HT1080 (cell line): ENCODE results near the gene KRTAP2-2. TPM values are rescaled to one million over a fixed set of nuclear protein-coding genes. Genes with fewer than 3 reads are reported as not detected.
"Not testable (repeated sequence)": the region's sequence is repeated elsewhere in the genome, so short reads cannot be mapped to it uniquely, and the experiment has no call there.

ENCODE experiments used
- DNase-seq: peaks from one replicate; pipeline ENCODE4 v3.0.0-alpha.2; 2015; ENCODE audit warnings: low read depth
- total RNA-seq: library from RNA; depleted of rRNA; stranded (reverse); fragments of >200 nt; shearing (Covaris generic); gene quantifications from 2 replicates; pipeline ENCODE4 v1.2.3, GENCODE V29; 2014

The KRTAP2-2 gene
- total RNA-seq, 1 experiment from 2014 or later: not detected

- DNase-seq: not testable (repeated sequence)
Measured at GRCh38 chr17:41065016-41065689, 10.1 kb upstream of the KRTAP2-2 start.

GRCh38 chr17:41064301-41064700 lies 9.3 kb upstream of the KRTAP2-2 start:
- no peak for DNase-seq

GRCh38 chr17:41063449-41063848 lies 8.4 kb upstream of the KRTAP2-2 start:
- no peak for DNase-seq

GRCh38 chr17:41061964-41062363 lies 6.9 kb upstream of the KRTAP2-2 start:
- peak; percentile 80 for DNase-seq

- DNase-seq: peak; percentile 86
Measured at GRCh38 chr17:41060052-41060604, 5.1 kb upstream of the KRTAP2-2 start, which contains the start of gene KRTAP2-3. TSS of gene KRTAP2-3 (minus strand) at chr17:41060114. CDS start at chr17:41060050, 64 bp downstream.

GRCh38 chr17:41059276-41060051 lies 4.4 kb upstream of the KRTAP2-2 start:
- DNase-seq: peak; percentile 86

- DNase-seq: no peak
Measured at GRCh38 chr17:41058741-41059140, 3.7 kb upstream of the KRTAP2-2 start.

- DNase-seq: no peak
Measured at GRCh38 chr17:41057547-41057946, 2.5 kb upstream of the KRTAP2-2 start.

- DNase-seq: not testable (repeated sequence)
Measured at GRCh38 chr17:41054556-41054955, 474 bp downstream of the KRTAP2-2 start.

GRCh38 chr17:41054025-41054424 lies 1.0 kb downstream of the KRTAP2-2 start:
- DNase-seq: no peak

GRCh38 chr17:41052566-41052965 lies 2.5 kb downstream of the KRTAP2-2 start:
- no peak for DNase-seq

GRCh38 chr17:41049110-41049509 lies 5.9 kb downstream of the KRTAP2-2 start:
- peak; percentile 68 for DNase-seq

- DNase-seq: peak; percentile 26
Measured at GRCh38 chr17:41048441-41048840, 6.6 kb downstream of the KRTAP2-2 start.

GRCh38 chr17:41046735-41047465 lies 8.1 kb downstream of the KRTAP2-2 start, which contains the start of gene KRTAP2-1:
TSS of gene KRTAP2-1 (minus strand) at chr17:41047316. CDS start at chr17:41047267, 49 bp downstream.
- DNase-seq: not testable (repeated sequence)

GRCh38 chr17:41042953-41043352 lies 12.1 kb downstream of the KRTAP2-2 start:
- DNase-seq: no peak

GRCh38 chr17:41040783-41041571 lies 14.1 kb downstream of the KRTAP2-2 start, which contains the start of gene KRTAP1-1:
TSS of gene KRTAP1-1 (minus strand) at chr17:41041450. CDS start at chr17:41041397, 53 bp downstream.
- DNase-seq: not testable (repeated sequence)

- no peak for DNase-seq
Measured at GRCh38 chr17:41037853-41038350, 17.1 kb downstream of the KRTAP2-2 start.

- DNase-seq: not testable (repeated sequence)
Measured at GRCh38 chr17:41034346-41034935, 20.6 kb downstream of the KRTAP2-2 start, which contains the start of gene KRTAP1-3. TSS of gene KRTAP1-3 (minus strand) at chr17:41034874. CDS start at chr17:41034821, 53 bp downstream.

- DNase-seq: no peak
Measured at GRCh38 chr17:41029633-41030245, 25.3 kb downstream of the KRTAP2-2 start, which contains the start of gene KRTAP1-4. TSS of gene KRTAP1-4 (minus strand) at chr17:41030195. CDS start at chr17:41030078, 117 bp downstream.
